Measurements from ENCODE around the gene C2CD4A. TPM values are rescaled to one million over a fixed set of nuclear protein-coding genes. Genes with fewer than 3 reads are reported as not detected.

Gene C2CD4A
- polyA plus RNA-seq, 1 of the 3 experiments (the other 2 are of a cell fraction), result not detected

DNA sequence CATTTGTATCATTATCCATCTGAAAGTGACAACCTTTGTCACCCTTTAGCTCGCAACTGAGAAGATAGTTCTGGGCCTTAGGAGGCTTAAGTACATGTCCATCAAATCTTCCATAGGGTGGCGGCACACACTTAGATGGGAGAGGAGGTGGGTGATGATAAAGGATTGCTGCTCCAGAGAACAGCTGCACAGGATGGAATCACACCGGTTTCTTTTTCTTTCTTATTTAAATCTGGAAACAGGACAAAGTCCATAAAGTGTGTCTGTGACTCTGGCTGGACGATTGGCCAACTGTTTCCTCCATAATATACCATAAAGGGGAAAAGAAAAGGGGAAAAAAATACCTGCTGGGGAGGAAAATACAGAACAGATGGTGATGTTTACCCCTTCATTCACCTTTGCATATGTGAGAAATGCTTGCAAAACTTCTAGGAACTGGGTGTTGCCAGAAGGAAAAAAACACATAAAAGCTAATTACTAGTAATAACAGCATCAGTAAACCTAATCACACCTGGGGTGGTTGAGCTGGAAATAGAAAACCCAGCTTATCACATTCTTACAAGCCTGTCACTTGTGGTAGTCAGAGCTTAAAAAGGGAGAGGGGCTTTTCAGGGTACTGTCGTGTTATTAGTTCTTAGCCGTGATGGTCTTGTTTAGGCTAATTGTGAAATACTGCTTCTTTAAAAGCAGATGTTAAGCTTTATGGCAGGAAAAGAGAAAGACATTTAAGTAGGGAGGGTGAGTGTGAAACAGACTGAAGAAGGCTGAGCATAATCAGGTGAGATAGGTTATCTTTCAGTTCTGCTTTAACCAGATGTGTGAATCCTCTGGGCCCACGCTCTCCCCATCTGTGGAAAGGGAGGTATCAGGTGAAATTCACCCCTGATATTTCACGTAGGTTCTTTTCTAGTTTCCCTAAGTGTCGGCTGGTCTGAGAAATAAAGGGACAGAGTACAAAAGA is 16.7 kb downstream of the C2CD4A start:
- 76% methylated on average over 9 of the region's 9 CpGs for WGBS (ENCODE audit: low lambda C conversion rate)

More for the DNA sequence above, 16.7 kb downstream of the C2CD4A start:
- Histone ChIP-seq H3K9me3 (no peaks in the 10 kb centered on the region), H3K9ac (no peak overlapping the region), H3K79me2 (ENCODE audit: insufficient read depth) (no peaks in the 10 kb centered on the region), H3F3A (replicated peaks; ENCODE audit: insufficient read depth) (no peaks in the 10 kb centered on the region), H3K4me2 (no peak overlapping the region), H3K4me3 (ENCODE audit: low read depth in 2 of 2, low read length in 1 of 2) (no peak overlapping the region), H3K4me1 (ENCODE audit: control insufficient read depth in 1 of 2, insufficient read depth in 2 of 2, low read depth in 1 of 2, low read length in 1 of 2) (peaks cover 3 to 13% of the 10 kb centered on the region in 2 experiments; a peak in 2 of 4 replicates), H3K27ac (ENCODE audit: low read depth in 2 of 2, low read length in 1 of 2) (no peak overlapping the region), H3K27me3 (ENCODE audit: insufficient read depth) (no peaks in the 10 kb centered on the region), H4K20me1 (ENCODE audit: insufficient read depth) (no peaks in the 10 kb centered on the region), H2AFZ (ENCODE audit: low read depth) (no peak overlapping the region), H3K9me2 (no peaks in the 10 kb centered on the region), H3K36me3 (replicated peaks in 1 of 2; ENCODE audit: control insufficient read depth in 1 of 2, insufficient read depth in 2 of 2, low read length in 1 of 2) (no peaks in the 10 kb centered on the region)
- ChIA-PET CTCF (interaction anchor here (0.6 to 2.2 kb wide), 7 partner anchors 11 to 223 kb away, joined by 3 to 6 read pairs (median 3); no protein-coding TSS in a partner anchor), POLR2A (no interaction called here)
- DNase-seq, result no peak
- no peak for TF ChIP-seq TCF12 (IDR thresholded peaks at IDR 0.05)
- no peak for TF ChIP-seq MEF2A (IDR thresholded peaks at IDR 0.05; ENCODE audit: borderline replicate concordance, low read depth)
- TF ChIP-seq TEAD4 (IDR thresholded peaks at IDR 0.05; ENCODE audit: borderline replicate concordance, insufficient read depth), result no peak
- no peak for TF ChIP-seq GATA2 (CRISPR knock-in tag; IDR thresholded peaks at IDR 0.05)
- TF ChIP-seq, protein P1, sequence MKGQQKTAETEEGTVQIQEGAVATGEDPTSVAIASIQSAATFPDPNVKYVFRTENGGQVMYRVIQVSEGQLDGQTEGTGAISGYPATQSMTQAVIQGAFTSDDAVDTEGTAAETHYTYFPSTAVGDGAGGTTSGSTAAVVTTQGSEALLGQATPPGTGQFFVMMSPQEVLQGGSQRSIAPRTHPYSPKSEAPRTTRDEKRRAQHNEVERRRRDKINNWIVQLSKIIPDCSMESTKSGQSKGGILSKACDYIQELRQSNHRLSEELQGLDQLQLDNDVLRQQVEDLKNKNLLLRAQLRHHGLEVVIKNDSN (IDR thresholded peaks at IDR 0.05; ENCODE audit: borderline replicate concordance, low read depth), result no peak
- no peak for TF ChIP-seq MXI1 (IDR thresholded peaks at IDR 0.05; ENCODE audit: low read depth, low read length)
- TF ChIP-seq FOXJ3 (CRISPR knock-in tag; IDR thresholded peaks at IDR 0.05), result no peak
- no peak for TF ChIP-seq SMC3 (IDR thresholded peaks at IDR 0.05; ENCODE audit: low read depth, low read length)
- TF ChIP-seq FOSL2 (IDR thresholded peaks at IDR 0.05; ENCODE audit: borderline replicate concordance, low read depth), result no peak
- TF ChIP-seq NFIC (IDR thresholded peaks at IDR 0.05; ENCODE audit: borderline replicate concordance), result no peak
- TF ChIP-seq FOXM1 (IDR thresholded peaks at IDR 0.05; ENCODE audit: low read depth), result no peak
- TF ChIP-seq EP300 (IDR thresholded peaks at IDR 0.05; ENCODE audit: borderline replicate concordance in 1 of 2, low read depth in 1 of 2, low read length in 1 of 2), result no peak
- TF ChIP-seq CHD2 (IDR thresholded peaks at IDR 0.05; ENCODE audit: low read length, partially characterized antibody), result no peak
- no peak for TF ChIP-seq POLR2AphosphoS5 (IDR thresholded peaks at IDR 0.05; ENCODE audit: low read depth, low read length)
- TF ChIP-seq, protein P2, sequence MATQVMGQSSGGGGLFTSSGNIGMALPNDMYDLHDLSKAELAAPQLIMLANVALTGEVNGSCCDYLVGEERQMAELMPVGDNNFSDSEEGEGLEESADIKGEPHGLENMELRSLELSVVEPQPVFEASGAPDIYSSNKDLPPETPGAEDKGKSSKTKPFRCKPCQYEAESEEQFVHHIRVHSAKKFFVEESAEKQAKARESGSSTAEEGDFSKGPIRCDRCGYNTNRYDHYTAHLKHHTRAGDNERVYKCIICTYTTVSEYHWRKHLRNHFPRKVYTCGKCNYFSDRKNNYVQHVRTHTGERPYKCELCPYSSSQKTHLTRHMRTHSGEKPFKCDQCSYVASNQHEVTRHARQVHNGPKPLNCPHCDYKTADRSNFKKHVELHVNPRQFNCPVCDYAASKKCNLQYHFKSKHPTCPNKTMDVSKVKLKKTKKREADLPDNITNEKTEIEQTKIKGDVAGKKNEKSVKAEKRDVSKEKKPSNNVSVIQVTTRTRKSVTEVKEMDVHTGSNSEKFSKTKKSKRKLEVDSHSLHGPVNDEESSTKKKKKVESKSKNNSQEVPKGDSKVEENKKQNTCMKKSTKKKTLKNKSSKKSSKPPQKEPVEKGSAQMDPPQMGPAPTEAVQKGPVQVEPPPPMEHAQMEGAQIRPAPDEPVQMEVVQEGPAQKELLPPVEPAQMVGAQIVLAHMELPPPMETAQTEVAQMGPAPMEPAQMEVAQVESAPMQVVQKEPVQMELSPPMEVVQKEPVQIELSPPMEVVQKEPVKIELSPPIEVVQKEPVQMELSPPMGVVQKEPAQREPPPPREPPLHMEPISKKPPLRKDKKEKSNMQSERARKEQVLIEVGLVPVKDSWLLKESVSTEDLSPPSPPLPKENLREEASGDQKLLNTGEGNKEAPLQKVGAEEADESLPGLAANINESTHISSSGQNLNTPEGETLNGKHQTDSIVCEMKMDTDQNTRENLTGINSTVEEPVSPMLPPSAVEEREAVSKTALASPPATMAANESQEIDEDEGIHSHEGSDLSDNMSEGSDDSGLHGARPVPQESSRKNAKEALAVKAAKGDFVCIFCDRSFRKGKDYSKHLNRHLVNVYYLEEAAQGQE (IDR thresholded peaks at IDR 0.05; ENCODE audit: low read depth, low read length), result no peak
- no peak for TF ChIP-seq YY1 (IDR thresholded peaks at IDR 0.05; ENCODE audit: low read depth)

All from SK-N-SH (cell line).